GM19328 (cell line): ENCODE data around the gene SLC4A1AP.

Experiments
- ATAC-seq: cut with Tn5 transposase; IDR thresholded peaks from one replicate; pipeline ENCODE4 v1.9.1; 2021; ENCODE audit warnings: mild to moderate bottlenecking, moderate library complexity; ENCODE audit not compliant: unreplicated experiment

The SLC4A1AP gene

GRCh38 chr2:27720004-27720551, 56.4 kb downstream of the SLC4A1AP start:
- ATAC-seq, result no peak

GRCh38 chr2:27721335-27721734, 57.6 kb downstream of the SLC4A1AP start:
- ATAC-seq, result no peak

- no peak for ATAC-seq
Measured at GRCh38 chr2:27721884-27722485, 58.3 kb downstream of the SLC4A1AP start.

- no peak for ATAC-seq
Measured at GRCh38 chr2:27723372-27724144, 59.9 kb downstream of the SLC4A1AP start.

GRCh38 chr2:27724191-27724590, 60.5 kb downstream of the SLC4A1AP start:
- ATAC-seq, result no peak

- no peak for ATAC-seq
Measured at GRCh38 chr2:27724905-27725701, 61.4 kb downstream of the SLC4A1AP start.

- no peak for ATAC-seq
Measured at GRCh38 chr2:27727257-27727656, 63.6 kb downstream of the SLC4A1AP start.

- ATAC-seq, result no peak
Measured at GRCh38 chr2:27728081-27728858, 64.6 kb downstream of the SLC4A1AP start.

GRCh38 chr2:27729198-27729597, 65.5 kb downstream of the SLC4A1AP start:
- no peak for ATAC-seq

GRCh38 chr2:27729614-27730013, 65.9 kb downstream of the SLC4A1AP start:
- ATAC-seq, result no peak

GRCh38 chr2:27730261-27730662, 66.6 kb downstream of the SLC4A1AP start:
- no peak for ATAC-seq

GRCh38 chr2:27730980-27731691, 67.4 kb downstream of the SLC4A1AP start:
- ATAC-seq, result no peak

- ATAC-seq, result no peak
Measured at GRCh38 chr2:27734305-27734704, 70.6 kb downstream of the SLC4A1AP start.

- ATAC-seq, result no peak
Measured at GRCh38 chr2:27735263-27735904, 71.7 kb downstream of the SLC4A1AP start.

GRCh38 chr2:27736031-27736889, 72.6 kb downstream of the SLC4A1AP start:
- ATAC-seq, result no peak

GRCh38 chr2:27736890-27737204, 73.2 kb downstream of the SLC4A1AP start:
- no peak for ATAC-seq

GRCh38 chr2:27737676-27738348, 74.1 kb downstream of the SLC4A1AP start:
- ATAC-seq, result no peak

GRCh38 chr2:27738349-27739057, 74.8 kb downstream of the SLC4A1AP start:
- ATAC-seq, result no peak
